BJ (cell line): Measurements from ENCODE around the gene PPP1R13B. TPM values are rescaled to one million over a fixed set of nuclear protein-coding genes. Genes with fewer than 3 reads are reported as not detected.

ENCODE experiments used
- CTCF ChIA-PET: fragments of 350-600 bp; formaldehyde crosslinking; extraction: SDS; loops from one replicate; lab custom pipeline; 2021; ENCODE audit warnings: antibody characterized with exemption, inconsistent platforms; lab: Yijun Ruan, JAX
- POLR2A ChIA-PET: fragments of 300-600 bp; sonication (Branson Sonifier 250); formaldehyde crosslinking; extraction: SDS; loops from one replicate; lab custom pipeline; 2021; ENCODE audit warnings: antibody characterized with exemption; lab: Charles Lee
- DNase-seq: peaks from one replicate; pipeline ENCODE4 v3.0.0-alpha.2; 2011; ENCODE audit warnings: low read depth
- H3K27me3 ChIP-seq: 2 replicates; pipeline ENCODE4 v1.6.0; 2011; ENCODE audit warnings: low read length; ENCODE audit not compliant: control insufficient read depth, insufficient read depth
- H3K36me3 ChIP-seq: 2 replicates; pipeline ENCODE4 v1.5.1; 2011; ENCODE audit warnings: low read length; ENCODE audit not compliant: control insufficient read depth, insufficient read depth
- H3K4me3 ChIP-seq: 2 replicates; pipeline ENCODE4 v1.5.1; 2011; ENCODE audit warnings: low read depth, mild to moderate bottlenecking, control low read depth, low read length
- polyA plus RNA-seq: library from polyadenylated mRNA; depleted of rRNA; stranded (reverse); fragments of >200 nt; gene quantifications from 2 replicates; pipeline ENCODE4 v1.2.3, GENCODE V29; 2011
- TF ChIP-seq, protein P1 (sequence below): IDR thresholded peaks from 2 replicates; pipeline ENCODE4 v1.5.1; 2011; ENCODE audit warnings: low read depth, mild to moderate bottlenecking, control low read depth, inconsistent platforms, low read length, moderate library complexity; ENCODE audit not compliant: insufficient read depth

The PPP1R13B gene
- polyA plus RNA-seq, 1 experiment, result 3.3 TPM

DNA sequence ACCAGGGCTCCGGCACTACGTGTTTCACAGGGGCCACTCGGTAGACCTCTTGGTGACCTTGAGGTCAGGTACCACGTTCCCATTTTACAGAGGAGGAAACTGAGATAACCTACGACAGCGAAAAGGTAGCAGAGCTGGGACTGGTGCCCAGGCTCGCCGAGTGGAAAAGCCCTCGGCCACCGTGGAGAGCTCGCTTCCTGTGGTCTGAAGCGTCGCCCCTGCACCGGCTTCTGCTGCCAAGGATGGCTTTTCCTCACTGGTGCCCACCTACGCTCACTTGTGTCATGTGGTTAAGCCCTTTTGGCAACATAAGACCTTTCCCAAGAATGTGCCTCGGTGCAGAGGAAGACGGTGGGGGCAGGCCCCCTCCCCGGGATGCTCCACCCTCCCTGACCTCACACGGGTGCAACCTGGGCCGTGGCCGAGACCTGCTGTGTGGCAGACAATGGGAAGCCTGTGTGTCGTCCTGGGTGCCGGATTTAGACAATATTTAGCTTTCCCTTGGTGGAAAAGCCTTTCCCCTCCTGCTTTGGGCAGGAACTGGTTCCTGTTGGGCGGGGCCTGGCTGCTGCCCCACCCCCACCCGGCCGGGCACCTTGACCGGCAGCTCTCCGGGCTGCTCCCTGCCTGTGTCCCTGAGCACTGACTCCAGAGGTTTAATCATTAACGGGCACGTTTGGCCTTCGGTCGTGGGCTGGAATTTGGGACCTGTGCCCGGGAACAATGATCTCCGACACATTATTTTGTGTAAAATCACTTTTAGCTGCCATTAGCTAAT lies 32.4 kb upstream of the PPP1R13B start:
- ChIA-PET POLR2A (interaction anchor here (0.6 kb wide), 1 partner anchor 340 kb away, joined by 4 read pairs; no protein-coding TSS in a partner anchor), CTCF (interaction anchor here (0.7 to 1.9 kb wide), 3 partner anchors 10 to 71 kb away, joined by 3 to 9 read pairs (median 4); no protein-coding TSS in a partner anchor)
- Histone ChIP-seq H3K4me3 (0 out of 2 replicates have a peak overlapping the region, but pooled peaks have one; percentile 13), H3K27me3 (peaks cover 6% of the 10 kb centered on the region; the same call in 1 of the 2 replicates), H3K36me3 (no peaks in the 10 kb centered on the region)
- DNase-seq, result no peak
- TF ChIP-seq, protein P1, sequence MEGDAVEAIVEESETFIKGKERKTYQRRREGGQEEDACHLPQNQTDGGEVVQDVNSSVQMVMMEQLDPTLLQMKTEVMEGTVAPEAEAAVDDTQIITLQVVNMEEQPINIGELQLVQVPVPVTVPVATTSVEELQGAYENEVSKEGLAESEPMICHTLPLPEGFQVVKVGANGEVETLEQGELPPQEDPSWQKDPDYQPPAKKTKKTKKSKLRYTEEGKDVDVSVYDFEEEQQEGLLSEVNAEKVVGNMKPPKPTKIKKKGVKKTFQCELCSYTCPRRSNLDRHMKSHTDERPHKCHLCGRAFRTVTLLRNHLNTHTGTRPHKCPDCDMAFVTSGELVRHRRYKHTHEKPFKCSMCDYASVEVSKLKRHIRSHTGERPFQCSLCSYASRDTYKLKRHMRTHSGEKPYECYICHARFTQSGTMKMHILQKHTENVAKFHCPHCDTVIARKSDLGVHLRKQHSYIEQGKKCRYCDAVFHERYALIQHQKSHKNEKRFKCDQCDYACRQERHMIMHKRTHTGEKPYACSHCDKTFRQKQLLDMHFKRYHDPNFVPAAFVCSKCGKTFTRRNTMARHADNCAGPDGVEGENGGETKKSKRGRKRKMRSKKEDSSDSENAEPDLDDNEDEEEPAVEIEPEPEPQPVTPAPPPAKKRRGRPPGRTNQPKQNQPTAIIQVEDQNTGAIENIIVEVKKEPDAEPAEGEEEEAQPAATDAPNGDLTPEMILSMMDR, result no peak

DNA sequence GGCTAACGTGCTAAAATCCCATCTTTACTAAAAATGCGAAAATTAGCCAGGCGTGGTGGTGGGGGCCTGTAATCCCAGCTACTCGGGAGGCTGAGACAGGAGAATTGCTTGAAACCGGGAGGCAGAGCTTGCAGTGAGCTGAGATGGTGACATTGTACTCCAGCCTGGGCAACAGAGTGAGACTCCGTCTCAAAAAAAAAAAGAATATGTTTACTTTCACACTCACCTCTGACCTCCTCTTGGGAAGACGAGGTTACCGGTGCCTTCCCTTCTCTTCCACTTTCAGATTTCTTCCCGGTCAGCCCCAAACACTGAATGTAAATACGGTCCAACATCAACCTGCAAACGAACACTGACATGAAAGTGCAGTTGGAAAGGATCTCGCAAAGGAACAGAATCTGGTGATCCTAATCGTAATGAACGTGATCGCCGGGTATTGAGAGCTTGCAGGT lies 31.8 kb upstream of the PPP1R13B start:
- no peak overlapping the region for H3K4me3 ChIP-seq
- CTCF ChIA-PET, result interaction anchor here (0.7 to 1.6 kb wide), 2 partner anchors 11 to 71 kb away, joined by 3 to 4 read pairs; no protein-coding TSS in a partner anchor
- no peak for DNase-seq
- H3K36me3 ChIP-seq, result no peaks in the 10 kb centered on the region
- H3K27me3 ChIP-seq, result peaks cover 6% of the 10 kb centered on the region; the same call in 1 of the 2 replicates
- POLR2A ChIA-PET, result no interaction called here
- TF ChIP-seq, protein P1, result no peak

DNA sequence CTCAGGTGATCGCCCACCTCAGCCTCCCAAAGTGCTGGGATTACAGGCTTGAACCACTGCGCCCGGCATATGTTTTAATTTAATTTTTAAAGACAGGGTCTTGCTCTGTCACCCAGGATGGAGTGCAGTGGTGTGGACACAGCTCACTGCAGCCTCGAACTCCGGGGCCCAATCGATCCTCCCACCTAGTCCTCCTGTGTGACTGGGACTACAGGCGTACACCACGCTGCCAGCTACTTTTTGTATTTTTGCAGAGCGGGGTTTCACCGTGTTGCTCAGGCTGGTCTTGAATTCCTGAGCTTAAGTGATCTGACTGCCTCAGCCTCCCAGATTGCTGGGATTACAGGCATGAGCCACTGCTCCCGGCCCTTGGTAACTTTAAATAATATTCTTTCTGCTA lies 30.8 kb upstream of the PPP1R13B start:
- DNase-seq, result no peak
- CTCF ChIA-PET, result interaction anchor here (1.1 to 1.3 kb wide), 2 partner anchors 23 to 32 kb away, joined by 3 read pairs; no protein-coding TSS in a partner anchor
- POLR2A ChIA-PET, result no interaction called here
- no peaks in the 10 kb centered on the region for H3K36me3 ChIP-seq
- H3K27me3 ChIP-seq, result peaks cover 6% of the 10 kb centered on the region; the same call in 1 of the 2 replicates
- no peak overlapping the region for H3K4me3 ChIP-seq
- TF ChIP-seq, protein P1, result no peak

DNA sequence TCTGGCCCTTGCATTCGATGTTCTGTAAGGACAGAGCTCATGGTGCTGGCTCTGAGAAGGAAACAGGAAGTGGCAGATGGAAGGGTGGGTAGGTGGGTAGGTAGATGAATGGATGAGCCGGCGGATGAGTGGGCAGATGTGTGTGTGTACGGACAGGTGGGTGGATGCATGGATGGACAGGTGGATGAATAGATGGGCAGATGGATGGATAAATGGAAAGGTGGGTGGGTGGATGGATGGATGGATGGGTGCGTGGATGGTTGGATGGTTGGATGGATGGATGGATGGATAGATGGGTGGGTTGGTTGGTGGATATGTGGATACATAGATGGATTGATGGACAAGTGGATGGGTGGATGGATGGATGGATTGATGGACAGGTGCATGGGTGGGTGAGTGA lies 27.6 kb upstream of the PPP1R13B start:
- Histone ChIP-seq H3K4me3 (no peak overlapping the region), H3K27me3 (no peaks in the 10 kb centered on the region), H3K36me3 (no peaks in the 10 kb centered on the region)
- ChIA-PET POLR2A (no interaction called here), CTCF (no interaction called here)
- DNase-seq, result no peak
- TF ChIP-seq, protein P1, result no peak

DNA sequence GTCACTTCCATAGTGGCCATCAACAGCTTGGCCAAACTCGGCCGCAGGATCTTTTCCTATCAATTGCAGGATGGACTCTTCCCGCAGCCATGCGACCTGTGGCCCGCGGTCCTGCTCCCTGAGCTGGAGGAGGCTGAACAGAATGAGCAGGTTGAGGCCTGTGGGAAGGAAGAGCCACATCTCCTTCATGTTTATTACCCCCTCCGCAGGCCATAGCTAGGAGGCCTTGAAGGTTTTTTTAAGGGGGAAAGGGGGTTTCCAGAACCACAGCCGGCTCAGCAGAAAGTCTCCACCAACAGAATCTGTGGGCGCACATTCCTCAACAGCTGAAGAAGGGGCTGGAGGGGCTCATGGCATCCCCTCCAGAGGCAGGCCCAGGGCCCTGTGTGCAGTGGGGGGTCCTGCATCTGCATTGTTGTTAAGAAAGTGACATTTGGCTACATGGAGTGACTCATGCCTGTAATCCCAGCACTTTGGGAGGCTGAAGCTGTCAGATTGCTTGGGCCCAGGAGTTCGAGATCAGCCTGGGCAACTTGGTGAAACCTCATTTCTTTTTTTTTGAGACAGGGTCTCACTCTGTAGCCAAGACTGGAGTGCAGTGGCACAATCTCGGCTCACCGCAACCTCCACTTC lies 25.2 kb upstream of the PPP1R13B start:
- ChIA-PET CTCF (interaction anchor here (0.7 kb wide), 1 partner anchor 439 kb away, joined by 3 read pairs; no protein-coding TSS in a partner anchor), POLR2A (no interaction called here)
- Histone ChIP-seq H3K27me3 (no peaks in the 10 kb centered on the region), H3K4me3 (no peak overlapping the region), H3K36me3 (no peaks in the 10 kb centered on the region)
- DNase-seq, result no peak
- TF ChIP-seq, protein P1, result no peak
